Activated CD8-positive, alpha-beta T cell treated with anti-CD3 and anti-CD28 coated beads for 36 hours (primary cell): ENCODE measurements around the gene NSUN7. TPM values are rescaled to one million over a fixed set of nuclear protein-coding genes. Genes with fewer than 3 reads are reported as not detected.

Experiments used
- ATAC-seq: fragments of 200-7000 bp; cut with Tn5 transposase; one replicate; pipeline ENCODE4 v1.10.0; 2021; ENCODE audit warnings: mild to moderate bottlenecking, moderate library complexity
- CTCF ChIA-PET: fragments of 350-600 bp; sonication (Branson Sonifier 250); formaldehyde crosslinking; loops from one replicate; lab custom pipeline; 2021; ENCODE audit warnings: antibody characterized with exemption; lab: Charles Lee
- POLR2A ChIA-PET: fragments of 350-600 bp; sonication (Branson Sonifier 250); formaldehyde crosslinking; loops from one replicate; lab custom pipeline; 2021; ENCODE audit warnings: antibody characterized with exemption; lab: Charles Lee
- DNase-seq: peaks from one replicate; pipeline ENCODE4 v3.0.0-alpha.2; 2020
- H3K27ac Mint-ChIP-seq: one replicate; pipeline ENCODE4 v1.8.0; 2021; ENCODE audit warnings: mild to moderate bottlenecking, mixed read lengths
- H3K27me3 Mint-ChIP-seq: one replicate; pipeline ENCODE4 v1.8.0; 2021; ENCODE audit warnings: mixed read lengths
- H3K36me3 Mint-ChIP-seq: one replicate; pipeline ENCODE4 v1.8.0; 2021; ENCODE audit warnings: low read depth, mixed read lengths
- H3K4me1 Mint-ChIP-seq: one replicate; pipeline ENCODE4 v1.8.0; 2021; ENCODE audit warnings: low read depth, mixed read lengths
- H3K4me3 Mint-ChIP-seq: one replicate; pipeline ENCODE4 v1.8.0; 2021; ENCODE audit warnings: mild to moderate bottlenecking, moderate library complexity, mixed read lengths
- H3K9me3 Mint-ChIP-seq: one replicate; pipeline ENCODE4 v1.8.0; 2021; ENCODE audit warnings: mixed read lengths
- intact Hi-C: fragments of 100-400 bp; cut with micrococcal nuclease; formaldehyde crosslinking; loops from one replicate; pipeline ENCODE4 v1.10.0; 2022
- total RNA-seq, 2 experiments: library from RNA; stranded (reverse); gene quantifications; one replicate each; pipeline ENCODE4 v1.2.3, GENCODE V29; 2021
- TF ChIP-seq, protein P1 (sequence below): fragments of 200-600 bp; IDR thresholded peaks from one replicate; pipeline ENCODE4 v1.8.0; 2022; ENCODE audit warnings: antibody characterized with exemption, mild to moderate bottlenecking

Gene NSUN7
- total RNA-seq, 2 experiments from 2014 or later, result 0.20 to 0.22 TPM

DNA sequence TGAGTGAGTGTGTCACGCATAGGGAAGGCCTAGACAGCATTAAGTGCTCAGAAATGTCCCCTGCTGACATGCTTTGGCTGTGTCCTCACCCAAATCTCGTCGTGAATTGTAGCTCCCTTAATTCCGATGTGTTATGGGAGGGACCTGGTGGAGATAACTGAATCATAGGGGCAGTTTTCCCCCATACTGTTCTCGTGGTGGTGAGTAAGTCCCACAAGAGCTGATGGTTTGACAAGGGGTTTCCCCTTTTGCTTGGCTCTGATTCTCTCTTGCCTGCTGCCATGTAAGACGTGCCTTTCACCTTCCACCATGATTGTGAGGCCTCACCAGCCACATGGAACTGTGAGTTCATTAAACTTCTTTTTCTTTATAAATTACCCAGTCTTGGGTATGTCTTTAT lies 78.0 kb downstream of the NSUN7 start:
- H3K4me3 Mint-ChIP-seq, result no peak overlapping the region
- ChIA-PET POLR2A (no interaction called here), CTCF (interaction anchor here (1.2 to 2.0 kb wide), 2 partner anchors 13 to 97 kb away, joined by 4 to 7 read pairs; no protein-coding TSS in a partner anchor)
- TF ChIP-seq, protein P1, sequence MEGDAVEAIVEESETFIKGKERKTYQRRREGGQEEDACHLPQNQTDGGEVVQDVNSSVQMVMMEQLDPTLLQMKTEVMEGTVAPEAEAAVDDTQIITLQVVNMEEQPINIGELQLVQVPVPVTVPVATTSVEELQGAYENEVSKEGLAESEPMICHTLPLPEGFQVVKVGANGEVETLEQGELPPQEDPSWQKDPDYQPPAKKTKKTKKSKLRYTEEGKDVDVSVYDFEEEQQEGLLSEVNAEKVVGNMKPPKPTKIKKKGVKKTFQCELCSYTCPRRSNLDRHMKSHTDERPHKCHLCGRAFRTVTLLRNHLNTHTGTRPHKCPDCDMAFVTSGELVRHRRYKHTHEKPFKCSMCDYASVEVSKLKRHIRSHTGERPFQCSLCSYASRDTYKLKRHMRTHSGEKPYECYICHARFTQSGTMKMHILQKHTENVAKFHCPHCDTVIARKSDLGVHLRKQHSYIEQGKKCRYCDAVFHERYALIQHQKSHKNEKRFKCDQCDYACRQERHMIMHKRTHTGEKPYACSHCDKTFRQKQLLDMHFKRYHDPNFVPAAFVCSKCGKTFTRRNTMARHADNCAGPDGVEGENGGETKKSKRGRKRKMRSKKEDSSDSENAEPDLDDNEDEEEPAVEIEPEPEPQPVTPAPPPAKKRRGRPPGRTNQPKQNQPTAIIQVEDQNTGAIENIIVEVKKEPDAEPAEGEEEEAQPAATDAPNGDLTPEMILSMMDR, result no peak
- no peaks in the 10 kb centered on the region for H3K27me3 Mint-ChIP-seq
- H3K36me3 Mint-ChIP-seq, result no peaks in the 10 kb centered on the region
- DNase-seq, result peak; percentile 23
- no peaks in the 10 kb centered on the region for H3K9me3 Mint-ChIP-seq
- ATAC-seq, result peak; percentile 62
- no peak overlapping the region for H3K27ac Mint-ChIP-seq
- intact Hi-C loops, result no loop called here
- H3K4me1 Mint-ChIP-seq, result peaks cover 2% of the 10 kb centered on the region

DNA sequence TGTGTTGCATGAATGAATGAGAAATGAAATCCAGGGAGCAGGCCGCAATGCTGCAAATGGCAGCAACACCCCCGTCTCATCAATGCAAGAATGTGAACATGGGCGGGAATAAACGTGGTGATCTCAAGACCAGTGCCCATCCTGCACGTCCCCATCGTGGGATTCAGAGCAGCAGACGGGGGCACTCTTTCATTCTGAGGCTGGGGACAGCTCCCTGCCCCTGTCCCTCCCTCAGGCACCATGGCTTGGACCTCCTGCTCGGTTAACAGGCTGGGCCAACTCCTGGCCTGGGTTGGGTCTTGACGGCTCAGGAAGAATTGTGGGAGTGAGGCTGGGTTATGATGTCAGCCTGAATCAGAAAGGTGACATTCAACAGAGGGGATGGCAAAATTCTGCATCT lies 78.9 kb downstream of the NSUN7 start:
- TF ChIP-seq, protein P1, result no peak
- H3K36me3 Mint-ChIP-seq, result no peaks in the 10 kb centered on the region

DNA sequence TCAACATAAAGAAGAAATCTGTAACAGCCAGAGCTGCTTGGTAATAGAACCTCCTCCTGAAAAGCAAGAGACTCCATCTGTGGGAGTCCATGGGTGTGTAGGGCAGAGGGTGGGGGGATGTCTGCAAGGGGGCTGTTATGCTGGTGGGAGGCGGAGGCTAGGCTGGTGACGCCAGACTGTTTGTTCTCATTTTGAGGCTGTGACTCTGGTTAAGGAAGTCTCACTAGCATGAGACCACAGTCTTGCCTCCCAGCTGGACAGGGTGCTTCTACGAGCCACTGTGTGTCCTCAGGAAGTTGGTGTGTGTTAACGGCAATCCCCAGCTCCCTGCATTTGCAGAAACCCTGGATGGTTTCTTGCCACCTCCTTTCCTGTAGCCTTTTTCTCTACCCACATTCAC lies 79.8 kb downstream of the NSUN7 start:
- no peak for ATAC-seq
- peaks cover 2% of the 10 kb centered on the region for H3K4me1 Mint-ChIP-seq

More for the DNA sequence above, 78.9 kb downstream of the NSUN7 start:
- CTCF ChIA-PET, result interaction anchor here (2.0 kb wide), 1 partner anchor 12 kb away, joined by 7 read pairs; no protein-coding TSS in a partner anchor
- Mint-ChIP-seq H3K4me3 (no peak overlapping the region), H3K9me3 (no peaks in the 10 kb centered on the region), H3K4me1 (peaks cover 2% of the 10 kb centered on the region), H3K27ac (no peak overlapping the region), H3K27me3 (no peaks in the 10 kb centered on the region)
- DNase-seq (no peak), ATAC-seq (no peak)
- POLR2A ChIA-PET, result no interaction called here
- intact Hi-C loops, result no loop called here

DNA sequence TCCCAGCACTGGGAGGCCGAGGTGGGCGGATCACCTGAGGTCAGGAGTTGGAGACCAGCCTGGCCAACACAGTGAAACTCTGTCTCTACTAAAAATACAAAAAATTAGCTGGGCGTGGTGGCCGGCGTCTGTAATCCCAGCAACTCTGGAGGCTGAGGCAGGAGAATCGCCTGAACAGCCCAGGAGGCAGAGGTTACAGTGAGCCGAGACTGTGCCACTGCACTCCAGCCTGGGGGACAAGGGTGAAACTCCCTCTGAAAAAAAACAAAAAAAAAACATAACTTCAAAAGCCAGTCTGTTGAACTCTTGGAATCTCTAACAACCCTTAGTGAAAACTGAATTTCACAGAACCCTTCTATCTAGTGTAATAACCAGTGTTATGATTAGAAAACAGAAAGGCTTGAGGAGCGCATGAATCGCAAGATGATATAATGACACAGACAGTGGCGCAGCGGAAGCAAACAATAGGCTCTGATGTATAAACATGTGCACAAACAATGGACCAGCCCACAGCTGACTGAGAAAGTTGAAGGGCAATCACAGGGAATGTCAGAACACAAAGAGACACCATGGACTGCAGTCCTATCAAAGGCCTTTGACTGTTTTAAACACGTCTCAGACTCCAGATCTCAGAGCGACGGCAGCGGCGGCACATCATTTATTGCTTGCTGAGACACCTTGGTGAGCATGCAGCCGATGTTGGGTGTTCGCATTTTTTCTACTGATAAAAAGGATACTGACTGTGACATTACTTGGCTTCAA lies 81.6 kb downstream of the NSUN7 start:
- DNase-seq (no peak), ATAC-seq (no peak)
- Mint-ChIP-seq H3K36me3 (no peaks in the 10 kb centered on the region), H3K4me1 (peaks cover 2% of the 10 kb centered on the region), H3K27me3 (no peaks in the 10 kb centered on the region), H3K9me3 (no peaks in the 10 kb centered on the region), H3K27ac (no peak overlapping the region), H3K4me3 (no peak overlapping the region)
- CTCF ChIA-PET, result interaction anchor here (0.9 to 2.2 kb wide), 2 partner anchors 9 to 93 kb away, joined by 3 to 14 read pairs; no protein-coding TSS in a partner anchor
- intact Hi-C loops, result no loop called here
- POLR2A ChIA-PET, result no interaction called here
- TF ChIP-seq, protein P1, result no peak

More for the DNA sequence above, 79.8 kb downstream of the NSUN7 start:
- no peak for DNase-seq
- CTCF ChIA-PET, result interaction anchor here (1.0 to 2.2 kb wide), 2 partner anchors 11 to 14 kb away, joined by 4 to 14 read pairs; no protein-coding TSS in a partner anchor
- no peak overlapping the region for H3K4me3 Mint-ChIP-seq
- no peaks in the 10 kb centered on the region for H3K9me3 Mint-ChIP-seq
- H3K27ac Mint-ChIP-seq, result no peak overlapping the region
- POLR2A ChIA-PET, result no interaction called here
- TF ChIP-seq, protein P1, result no peak
- no peaks in the 10 kb centered on the region for H3K36me3 Mint-ChIP-seq
- intact Hi-C loops, result no loop called here
- H3K27me3 Mint-ChIP-seq, result no peaks in the 10 kb centered on the region

DNA sequence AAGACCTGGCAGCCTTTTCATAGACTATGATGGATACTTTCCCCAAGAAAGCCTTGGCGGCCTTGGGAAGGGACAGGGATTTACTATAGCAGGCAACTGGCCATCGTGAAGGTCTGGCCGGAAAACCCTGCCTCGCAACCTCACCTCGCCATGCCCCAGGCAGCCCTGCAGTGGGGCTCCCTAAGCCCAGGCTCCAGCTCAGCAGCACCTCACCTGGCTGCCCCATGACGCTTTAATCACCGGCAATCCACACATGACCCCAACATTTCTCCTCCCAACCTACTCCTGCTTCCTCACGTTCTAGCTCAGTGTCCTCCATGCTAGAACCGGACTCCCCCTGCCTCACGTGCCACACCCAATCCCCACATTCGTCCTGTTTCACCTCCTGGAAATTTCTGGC lies 82.4 kb downstream of the NSUN7 start:
- no peaks in the 10 kb centered on the region for H3K27me3 Mint-ChIP-seq
- H3K4me1 Mint-ChIP-seq, result peaks cover 2% of the 10 kb centered on the region
- CTCF ChIA-PET, result no interaction called here
- H3K9me3 Mint-ChIP-seq, result no peaks in the 10 kb centered on the region
- no peak overlapping the region for H3K4me3 Mint-ChIP-seq
- intact Hi-C loops, result no loop called here
- POLR2A ChIA-PET, result no interaction called here
- ATAC-seq, result no peak
- H3K36me3 Mint-ChIP-seq, result no peaks in the 10 kb centered on the region
- no peak overlapping the region for H3K27ac Mint-ChIP-seq
- TF ChIP-seq, protein P1, result no peak
- DNase-seq, result no peak
